Measurements from ENCODE around the gene CYB5RL. TPM values are rescaled to one million over a fixed set of nuclear protein-coding genes. Genes with fewer than 3 reads are reported as not detected.
A peak's percentile ranks its signal among the peaks of the same experiment; 100 is the strongest.
"Not testable (repeated sequence)": the region's sequence is repeated elsewhere in the genome, so short reads cannot be mapped to it uniquely, and the experiment has no call there.

Gene CYB5RL
- total RNA-seq, 2 donors from 2014 or later: 8.7 to 9.0 TPM

- DNase-seq (ENCODE audit: low spot score): no peak
- peaks cover 12 to 21% of the 10 kb centered on the region in 2 donors for H3K4me1 ChIP-seq (ENCODE audit: control insufficient read depth in 1 of 2, low read depth in 2 of 2)
- no peak overlapping the region for H3K4me3 ChIP-seq
- TF ChIP-seq CTCF (IDR thresholded peaks at IDR 0.05): no peak
- peak overlapping the region; percentile 40 to 62 for H3K27ac ChIP-seq
- ATAC-seq (ENCODE audit: insufficient number of reproducible peaks, low FRiP score, low read depth): no peak
- peaks cover 44% of the 10 kb centered on the region for H3K36me3 ChIP-seq
- no peaks in the 10 kb centered on the region for H3K9me3 ChIP-seq
- H3K27me3 ChIP-seq (replicated peaks; ENCODE audit: insufficient read depth): no peaks in the 10 kb centered on the region
These were observed 19.3 kb upstream of the CYB5RL start for GRCh38 chr1:54218883-54219687.

DNA sequence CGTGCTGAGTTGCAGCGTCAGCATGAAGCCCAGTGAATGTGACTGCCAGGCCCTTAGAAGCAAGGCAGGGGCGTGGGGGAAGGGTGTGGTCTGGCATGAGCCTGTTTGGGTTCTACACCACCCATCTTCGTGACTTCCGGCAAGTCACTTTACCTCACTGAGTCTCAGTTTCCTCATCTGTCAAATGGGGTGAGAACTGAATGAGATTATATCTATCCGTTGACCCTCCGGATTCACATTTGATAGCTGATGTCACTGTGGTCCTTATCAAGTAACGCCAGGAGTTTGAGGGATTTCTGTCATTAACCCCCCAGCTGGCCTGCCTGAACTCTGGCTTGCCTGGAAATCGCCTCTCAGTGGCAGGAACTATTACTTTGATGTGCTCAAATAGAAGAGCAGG, 15.7 kb upstream of the CYB5RL start:
- Histone ChIP-seq H3K4me1 (ENCODE audit: control insufficient read depth in 1 of 2, low read depth in 2 of 2) (peaks cover 7 to 17% of the 10 kb centered on the region in 2 donors), H3K4me3 (no peak overlapping the region), H3K9me3 (no peaks in the 10 kb centered on the region), H3K27ac (no peak overlapping the region), H3K27me3 (replicated peaks; ENCODE audit: insufficient read depth) (no peaks in the 10 kb centered on the region), H3K36me3 (peaks cover 78% of the 10 kb centered on the region)
- no peak for TF ChIP-seq CTCF (IDR thresholded peaks at IDR 0.05)
- ATAC-seq (ENCODE audit: insufficient number of reproducible peaks, low FRiP score, low read depth) (no peak), DNase-seq (ENCODE audit: low spot score) (no peak)

GRCh38 chr1:54212872-54213271, 13.0 kb upstream of the CYB5RL start:
- Histone ChIP-seq H3K27me3 (replicated peaks; ENCODE audit: insufficient read depth) (no peaks in the 10 kb centered on the region), H3K27ac (no peak overlapping the region), H3K9me3 (no peaks in the 10 kb centered on the region), H3K4me1 (ENCODE audit: control insufficient read depth in 1 of 2, low read depth in 2 of 2) (no peaks in the 10 kb centered on the region), H3K4me3 (no peak overlapping the region), H3K36me3 (peaks cover 91% of the 10 kb centered on the region)
- no peak for DNase-seq (ENCODE audit: low spot score)
- no peak for ATAC-seq (ENCODE audit: insufficient number of reproducible peaks, low FRiP score, low read depth)
- TF ChIP-seq CTCF (IDR thresholded peaks at IDR 0.05): no peak

DNA sequence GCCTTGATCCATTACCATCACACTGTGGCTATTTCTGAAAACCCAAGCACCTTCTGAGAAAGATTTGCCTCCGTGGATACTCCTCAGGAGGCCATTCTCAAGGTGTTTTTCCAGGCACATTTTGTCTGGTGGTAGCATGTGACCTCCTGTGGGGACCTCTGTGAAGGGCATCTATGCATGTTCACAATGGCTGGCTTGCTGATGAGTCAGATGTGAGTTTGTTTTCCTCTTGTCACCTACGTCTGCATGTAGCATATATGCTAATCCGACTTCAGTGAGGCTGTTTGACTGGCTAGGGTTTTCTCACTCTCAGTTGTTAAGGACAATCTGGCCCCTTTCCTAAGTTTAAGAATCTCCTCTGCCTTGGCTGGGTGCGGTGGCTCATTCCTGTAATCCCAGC, 8.1 kb upstream of the CYB5RL start:
- not testable (repeated sequence) for H3K4me3 ChIP-seq; DNase-seq (ENCODE audit: low spot score); H3K4me1 ChIP-seq (ENCODE audit: control insufficient read depth in 1 of 2, low read depth in 2 of 2); H3K27me3 ChIP-seq (replicated peaks; ENCODE audit: insufficient read depth); ATAC-seq (ENCODE audit: insufficient number of reproducible peaks, low FRiP score, low read depth); H3K27ac ChIP-seq; H3K9me3 ChIP-seq
- H3K36me3 ChIP-seq: peaks cover 61% of the 10 kb centered on the region

- Histone ChIP-seq H3K4me1 (ENCODE audit: control insufficient read depth in 1 of 2, low read depth in 2 of 2) (no peaks in the 10 kb centered on the region), H3K4me3 (no peak overlapping the region), H3K27me3 (replicated peaks; ENCODE audit: insufficient read depth) (no peaks in the 10 kb centered on the region), H3K27ac (no peak overlapping the region), H3K9me3 (no peaks in the 10 kb centered on the region), H3K36me3 (peaks cover 55% of the 10 kb centered on the region)
- DNase-seq (ENCODE audit: low spot score) (no peak), ATAC-seq (ENCODE audit: insufficient number of reproducible peaks, low FRiP score, low read depth) (no peak)
- no peak for TF ChIP-seq CTCF (IDR thresholded peaks at IDR 0.05)
These were observed 7.5 kb upstream of the CYB5RL start for GRCh38 chr1:54207287-54207686.
